ENCODE measurements around the gene HOXA7.

Gene HOXA7

DNA sequence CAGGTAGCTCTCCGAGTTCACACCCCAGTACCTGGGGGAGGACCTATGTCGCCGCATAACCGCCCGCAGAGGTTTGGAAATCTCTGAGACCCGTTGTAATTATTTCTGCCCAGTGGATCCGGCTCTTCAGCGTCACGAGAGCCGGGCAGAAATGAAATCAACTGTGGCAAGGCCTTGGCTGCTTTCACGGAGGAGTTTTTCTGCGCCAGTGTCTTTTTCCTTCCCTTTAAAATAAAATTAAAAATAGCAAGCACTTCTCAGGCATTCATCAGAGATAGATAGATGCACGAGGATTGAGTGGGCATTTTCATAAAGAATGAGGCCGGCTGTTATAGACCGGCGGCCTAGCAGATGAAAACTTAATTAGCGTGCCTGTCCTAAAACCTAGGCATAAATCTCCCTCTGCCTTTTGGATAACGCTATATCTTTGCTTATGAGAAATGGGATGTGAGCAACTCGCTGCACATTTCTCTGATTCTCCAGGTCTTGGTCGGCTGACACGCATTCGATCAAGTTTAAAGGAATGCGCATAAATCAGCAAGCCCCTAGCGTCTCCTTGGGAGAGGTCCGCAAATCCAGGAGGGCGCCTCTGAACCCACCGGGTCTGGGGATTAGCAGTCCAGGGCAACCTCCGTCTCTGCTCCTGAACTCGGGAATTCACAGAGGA is 37.0 kb upstream of the HOXA7 start:
- no peak for DNase-seq (ENCODE audit: low read depth)

DNA sequence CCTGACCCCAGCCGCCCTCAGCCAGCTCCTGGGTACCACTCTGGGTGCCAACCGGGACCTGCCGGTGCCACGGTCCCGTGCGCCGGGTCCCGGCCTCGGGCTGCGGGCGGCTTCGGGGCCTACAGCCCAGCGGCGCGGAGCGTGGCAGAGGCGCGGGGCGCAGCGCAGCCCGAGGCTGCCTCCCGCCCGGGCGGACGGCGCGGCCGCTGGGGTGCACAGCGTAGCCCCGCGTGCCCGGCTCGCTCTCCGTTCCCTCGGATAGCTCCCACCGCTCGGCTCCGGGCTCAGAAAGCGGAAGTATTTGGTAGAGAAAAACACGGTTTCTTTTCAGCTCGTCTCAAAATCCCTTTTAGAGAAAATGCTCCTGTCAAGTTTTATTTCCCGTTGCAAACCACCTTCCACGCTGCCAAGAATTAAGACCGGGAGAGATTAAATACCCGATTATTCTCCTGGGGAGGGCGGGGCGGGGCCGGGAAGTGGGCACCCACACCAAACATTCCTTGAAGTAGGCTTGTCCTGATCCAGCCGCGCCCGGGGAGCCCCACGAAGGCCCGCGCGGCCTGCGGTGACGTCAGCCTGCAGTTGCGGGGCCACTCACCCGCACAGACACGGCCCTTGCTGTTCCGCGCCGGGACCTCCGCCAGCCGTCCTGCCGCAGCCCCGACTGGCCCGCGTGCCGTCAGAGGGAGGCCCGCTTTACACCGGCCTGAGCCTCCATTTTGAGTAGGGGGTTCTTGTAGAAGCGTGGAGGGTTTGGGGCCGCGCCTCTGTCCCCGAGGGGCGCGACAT is 36.3 kb upstream of the HOXA7 start:
- DNase-seq (ENCODE audit: low read depth), result no peak

DNA sequence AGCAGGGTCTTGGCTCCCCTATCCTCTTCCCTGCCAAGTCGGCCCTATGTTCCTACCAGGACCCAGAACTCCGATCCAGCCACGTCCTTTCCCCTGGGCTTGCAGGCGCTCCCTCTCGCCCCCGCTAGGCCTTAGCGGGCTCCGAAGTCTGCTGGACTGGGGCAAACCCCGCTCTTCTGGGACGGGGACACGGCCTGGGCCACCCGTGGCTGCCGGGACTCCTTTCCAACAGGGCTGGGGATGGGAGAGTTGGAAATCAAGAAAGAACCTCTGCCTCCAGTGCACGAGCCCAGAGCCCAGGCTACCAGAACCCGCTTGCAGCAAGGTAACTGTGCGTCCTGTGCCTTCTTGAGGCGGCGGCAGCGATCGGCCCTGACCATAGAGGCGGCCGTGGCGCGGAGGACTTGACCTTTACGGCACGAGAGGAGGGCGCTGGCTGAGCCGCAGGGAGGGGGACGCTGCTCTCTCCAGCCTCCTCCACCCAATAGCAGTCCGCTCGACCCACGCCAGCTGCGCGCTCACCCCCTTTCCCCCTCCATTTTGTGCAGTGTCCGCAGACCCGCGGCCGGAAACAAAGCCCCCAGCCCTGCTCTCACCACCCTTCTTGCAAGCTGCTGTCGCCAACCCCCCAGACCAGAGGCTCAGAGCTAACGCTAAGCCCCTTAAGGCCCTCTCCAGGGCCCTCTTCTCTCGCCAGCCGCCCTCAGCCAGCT is 35.5 kb upstream of the HOXA7 start:
- no peak for DNase-seq (ENCODE audit: low read depth)

DNA sequence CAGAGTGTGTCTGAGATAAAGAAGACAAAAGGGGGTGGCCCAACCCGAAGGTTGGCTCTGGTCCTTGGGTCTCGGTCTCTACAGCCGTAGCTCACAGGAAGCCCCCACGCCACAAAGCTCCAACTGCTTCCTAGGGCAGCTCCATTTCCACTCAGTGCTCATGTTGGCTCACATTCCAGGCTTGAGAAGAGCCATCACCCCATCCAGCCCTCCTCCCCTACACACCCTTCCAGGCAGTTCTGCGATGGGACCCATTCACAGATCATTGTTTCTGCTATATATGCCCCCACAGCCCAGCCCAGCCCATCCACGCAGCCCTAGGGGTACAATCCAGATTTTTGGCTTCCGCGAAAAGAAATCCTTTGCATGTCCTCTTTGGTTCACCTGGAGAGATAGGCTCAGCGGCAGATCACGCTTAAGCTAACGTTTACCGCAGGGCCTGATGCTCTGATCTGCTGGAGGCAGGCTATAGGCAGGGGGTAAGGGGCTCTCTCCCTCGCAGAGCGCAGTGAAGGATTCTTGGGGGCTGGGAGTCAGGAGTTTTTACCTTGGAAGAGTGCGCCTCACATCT is 34.8 kb upstream of the HOXA7 start:
- DNase-seq (ENCODE audit: low read depth), result no peak

DNA sequence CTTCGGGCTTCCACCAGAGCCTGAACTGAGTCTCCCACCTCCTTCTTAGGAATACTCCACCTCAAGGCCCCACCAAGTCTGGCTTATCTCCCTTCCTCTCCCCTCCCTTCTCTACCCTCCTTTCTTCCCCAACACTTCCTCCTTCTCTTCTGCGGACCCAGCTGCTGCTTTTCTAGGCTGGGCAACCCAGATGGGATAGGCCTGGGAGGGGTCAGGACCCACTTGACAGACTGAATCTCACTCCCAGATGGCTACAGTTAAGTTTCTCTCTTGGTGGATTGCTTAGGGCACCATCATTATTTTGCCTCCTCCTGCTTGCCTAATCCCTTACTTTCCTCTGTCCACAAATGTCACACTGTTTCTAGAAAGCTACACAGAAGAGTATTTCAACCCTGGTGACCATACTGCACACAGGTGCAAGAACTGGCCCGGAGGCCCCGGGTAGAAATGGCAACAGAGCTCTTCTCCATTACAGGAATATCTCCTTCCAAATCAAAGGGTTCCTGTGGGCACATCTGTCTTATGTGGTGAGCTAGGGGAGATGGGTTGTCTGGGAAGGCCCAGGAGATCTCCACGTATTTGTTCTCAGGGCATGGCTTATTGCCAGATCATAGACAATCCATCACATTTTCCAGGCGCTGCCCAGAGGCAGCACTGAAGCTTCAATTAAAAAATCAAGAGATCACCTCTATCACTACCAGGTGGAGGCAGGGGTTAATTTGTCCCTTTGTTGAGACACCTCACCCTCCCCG is 33.7 kb upstream of the HOXA7 start:
- no peak for DNase-seq (ENCODE audit: low read depth)

DNA sequence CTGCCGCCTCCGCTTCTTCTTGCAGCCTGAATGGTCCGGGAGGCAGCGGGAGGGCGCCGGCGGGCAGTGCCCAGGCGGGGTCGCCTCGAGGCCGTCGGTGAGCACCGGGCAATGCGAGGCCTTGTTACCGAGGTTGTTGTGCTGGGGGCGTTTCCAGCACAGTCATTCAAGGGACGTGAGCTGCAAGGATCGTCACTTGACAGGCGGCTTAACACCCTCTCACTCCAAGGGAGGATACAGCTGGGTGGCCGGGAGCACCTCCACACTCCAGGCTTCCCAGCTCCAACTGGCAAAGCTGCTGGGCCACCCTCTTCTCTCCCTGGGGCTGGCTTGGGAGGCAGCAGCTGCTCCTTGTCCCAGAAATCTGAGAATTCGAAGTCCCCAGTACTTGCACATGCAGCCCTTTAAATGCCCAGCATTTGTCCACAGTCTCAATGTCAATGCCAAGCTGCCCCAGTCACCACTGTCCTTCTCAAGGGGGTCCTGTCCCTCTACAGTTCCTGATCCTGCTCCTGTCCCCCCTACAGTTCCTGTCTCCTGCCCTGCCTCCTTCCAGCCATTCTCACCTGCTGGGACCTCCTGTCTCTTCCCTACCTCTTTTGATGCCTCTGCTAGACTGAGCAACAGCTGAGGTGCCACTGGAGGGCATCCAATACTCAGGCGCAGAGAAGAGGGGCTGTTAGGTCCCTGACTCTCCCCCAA is 33.0 kb upstream of the HOXA7 start:
- DNase-seq (ENCODE audit: low read depth), result no peak

DNA sequence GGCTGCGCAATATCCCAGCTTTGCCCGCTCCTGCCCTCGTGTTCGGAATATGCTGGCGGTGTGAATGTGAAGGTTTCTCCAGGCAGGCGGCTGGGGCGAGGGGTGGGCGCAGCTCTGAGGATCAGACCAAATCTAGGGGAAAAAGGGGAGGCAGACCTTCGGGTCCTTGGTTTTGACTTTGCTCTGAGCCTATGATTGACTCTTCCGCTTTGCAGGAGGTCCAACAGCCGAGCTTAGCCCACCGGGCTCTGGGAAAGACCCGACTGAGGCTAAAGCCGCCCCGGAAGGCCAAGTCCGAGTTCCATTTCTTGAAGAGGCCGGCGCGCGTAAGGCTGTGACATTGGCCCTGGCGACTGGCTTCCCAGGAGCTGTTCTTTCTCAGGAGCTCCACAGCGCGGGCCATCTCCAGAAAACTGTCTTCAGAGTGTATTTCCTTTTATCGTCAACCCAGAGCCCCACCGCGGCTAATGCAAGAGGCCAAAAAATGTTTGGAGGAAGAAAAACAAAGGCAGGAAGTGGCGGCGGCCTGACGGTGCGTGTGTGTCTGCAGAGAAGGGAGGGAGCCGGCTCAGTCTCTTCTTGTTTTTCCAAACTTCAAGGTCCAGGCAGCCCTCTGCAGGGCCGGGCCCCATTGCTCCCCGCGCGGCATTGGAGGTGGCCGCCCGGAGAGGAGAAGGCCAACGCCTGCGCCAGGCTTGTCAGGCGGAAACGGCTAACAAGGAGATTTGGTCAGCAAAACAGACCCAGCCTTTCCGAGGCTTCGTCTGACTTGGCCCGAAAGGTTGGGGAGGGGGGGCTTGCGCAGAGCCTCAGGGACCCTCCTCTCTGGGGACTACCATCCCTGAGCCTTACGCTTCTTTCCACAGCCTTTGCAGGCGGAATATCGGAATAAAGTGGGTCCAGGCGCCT is 32.2 kb upstream of the HOXA7 start:
- DNase-seq (ENCODE audit: low read depth), result no peak

DNA sequence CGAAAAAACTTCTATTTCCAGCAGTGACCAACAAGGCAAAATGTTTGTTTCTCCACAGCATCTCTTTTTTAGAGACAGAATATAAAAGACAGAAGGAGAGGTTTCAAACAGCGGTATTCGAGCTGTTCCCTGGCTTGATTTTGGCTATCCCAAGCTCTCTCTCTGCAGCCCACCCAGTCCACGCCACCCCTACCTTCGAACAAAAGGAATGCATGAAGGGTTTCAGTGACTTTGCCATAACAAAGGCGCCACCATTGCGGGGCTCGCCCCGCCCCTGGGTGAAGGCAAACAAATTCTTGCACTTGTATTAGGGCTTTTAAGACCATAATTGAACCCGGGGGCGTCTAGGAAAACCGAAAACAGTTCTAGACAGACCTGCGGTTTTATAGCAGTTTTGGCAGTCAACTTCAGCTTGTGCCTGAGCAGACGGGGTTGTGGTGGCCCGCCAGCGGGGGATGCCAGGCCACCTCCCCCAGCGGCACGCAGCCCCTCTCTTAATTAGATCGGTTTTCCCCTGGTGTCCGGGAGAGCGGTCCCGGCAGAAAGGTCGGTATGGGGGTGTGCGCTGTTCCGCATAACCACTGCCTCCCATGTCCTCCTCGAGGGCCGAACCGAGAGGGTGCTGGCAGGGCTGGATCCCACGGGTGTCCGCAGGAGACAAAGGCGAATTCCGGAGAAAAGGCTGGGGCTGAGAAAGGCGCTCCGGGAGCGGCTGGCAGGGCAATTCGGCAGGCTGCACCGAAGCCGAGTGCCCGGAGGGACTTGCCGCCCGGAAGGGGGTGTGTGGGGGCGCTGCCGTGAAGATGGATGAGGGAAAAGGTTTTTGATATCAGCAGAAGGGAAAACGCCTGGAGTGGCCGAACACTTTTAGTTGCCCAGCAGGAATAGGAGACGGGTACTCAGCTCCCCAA is 31.3 kb upstream of the HOXA7 start:
- no peak for DNase-seq (ENCODE audit: low read depth)

DNA sequence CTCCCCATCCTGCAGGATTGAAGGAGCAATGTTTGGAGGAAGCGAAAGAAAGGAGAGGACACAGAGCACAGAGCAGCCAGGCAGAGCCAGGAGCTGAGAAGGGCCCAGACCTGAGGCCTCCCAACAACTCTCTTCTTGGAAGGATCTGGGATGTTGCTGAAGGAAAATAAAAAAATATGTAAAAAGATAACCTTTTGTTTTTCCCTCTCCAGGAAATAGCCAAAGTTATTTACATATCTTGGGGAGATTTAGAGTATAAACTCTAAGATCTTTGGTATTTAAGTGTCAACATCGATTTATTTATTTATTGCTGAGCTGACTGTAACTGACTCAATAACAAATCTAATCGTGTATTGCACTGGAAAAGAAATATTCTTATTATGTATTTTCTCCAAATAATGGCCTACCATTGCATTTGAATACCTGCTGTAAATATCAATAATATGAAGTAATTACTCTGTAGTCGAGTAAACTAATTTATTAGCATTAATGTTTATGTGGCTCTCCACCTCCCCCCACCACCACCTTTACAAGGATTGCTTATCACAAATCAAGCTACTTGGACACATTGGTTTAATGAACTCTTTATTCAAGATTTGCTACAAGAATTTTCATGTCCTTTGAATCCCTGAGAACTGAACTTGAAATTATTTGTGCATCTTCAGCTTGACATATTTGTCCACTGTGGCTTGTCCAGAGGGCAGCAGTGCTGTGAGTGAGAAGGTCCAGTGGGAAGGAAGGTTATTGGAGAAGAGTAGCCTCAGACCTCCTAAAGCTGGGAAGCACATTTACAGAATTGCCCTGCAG is 30.4 kb upstream of the HOXA7 start:
- DNase-seq (ENCODE audit: low read depth), result no peak

DNA sequence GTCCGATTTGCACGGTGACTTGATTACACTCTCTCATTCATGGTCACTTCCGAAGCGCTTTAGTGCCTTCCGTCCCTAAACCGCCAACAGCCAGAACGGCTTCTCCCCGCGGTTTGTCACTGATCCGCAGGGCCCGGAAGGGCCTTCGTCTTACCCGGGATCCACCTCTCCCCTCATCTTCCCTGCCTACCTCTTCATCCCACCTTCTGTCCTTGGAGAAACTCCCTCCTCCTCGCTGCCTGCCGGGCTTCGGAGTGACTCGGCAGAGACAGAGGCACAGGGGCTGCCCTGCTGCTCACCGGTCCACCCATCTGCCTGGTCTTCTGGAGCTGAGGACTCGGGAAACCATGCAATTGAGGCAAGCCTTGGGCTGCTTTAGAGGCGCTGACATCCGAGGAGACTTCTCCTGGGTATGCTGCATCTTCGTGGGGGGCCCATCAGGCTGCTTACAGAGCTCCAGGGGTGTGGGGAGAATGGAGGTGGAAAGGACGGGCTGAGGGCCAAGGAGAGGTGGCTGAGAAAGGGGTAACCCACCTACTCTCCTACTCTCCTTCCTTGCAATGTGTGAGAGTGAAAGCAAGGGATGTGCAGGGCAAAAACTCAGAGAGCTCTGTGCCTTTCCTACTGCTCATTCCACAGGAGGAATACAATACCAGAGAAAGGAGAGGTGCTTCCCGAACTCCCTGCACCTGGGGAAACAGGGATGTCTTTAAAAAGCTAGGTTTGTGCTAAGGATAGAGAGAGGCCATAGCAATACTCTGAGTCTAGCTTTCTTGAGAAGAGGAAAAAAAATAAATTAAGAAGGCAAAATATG is 29.6 kb upstream of the HOXA7 start:
- DNase-seq (ENCODE audit: low read depth), result no peak

DNA sequence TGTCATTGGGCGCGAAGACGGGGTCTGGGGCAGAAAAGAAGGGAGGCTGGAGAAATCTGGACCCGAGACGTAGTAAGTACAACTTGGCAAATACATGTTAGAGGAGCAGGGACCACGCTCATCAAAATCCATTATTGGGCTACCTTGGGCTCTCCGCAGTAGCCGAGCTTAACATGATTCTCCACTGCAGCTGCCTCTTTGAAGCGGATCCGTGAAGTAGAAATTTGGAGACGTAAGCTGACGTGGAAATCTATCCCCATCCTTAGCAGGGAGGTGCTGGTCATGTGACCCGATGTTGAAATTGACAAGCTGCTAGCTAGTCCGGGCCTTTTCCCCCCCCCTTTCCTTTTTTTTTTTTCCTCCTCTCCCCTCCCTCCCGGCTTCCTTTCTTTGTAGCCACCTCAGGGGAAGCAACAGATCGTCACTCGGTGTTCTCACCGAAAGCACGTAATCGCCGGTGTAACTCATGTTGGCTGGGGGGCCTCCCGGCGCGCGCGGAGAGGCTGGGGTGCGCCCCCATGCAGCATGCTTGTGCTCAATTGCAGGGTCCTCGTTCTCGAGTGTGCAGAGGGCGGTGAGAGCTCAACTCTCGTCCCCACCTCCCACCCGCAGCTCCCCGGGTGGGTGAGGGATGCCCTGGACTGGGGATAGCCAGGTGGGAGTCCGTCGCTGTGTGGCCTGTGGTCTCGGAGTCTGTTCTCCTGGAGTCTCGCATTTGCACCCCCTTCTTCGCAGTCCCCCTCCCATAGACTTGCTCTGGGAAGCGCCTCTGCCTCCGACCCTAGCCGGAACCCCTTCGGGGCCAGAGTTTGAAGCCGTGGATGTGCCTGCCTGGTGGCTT is 28.8 kb upstream of the HOXA7 start, which contains the start of gene HOXA11:
Gene HOXA11, minus strand, starts transcription at position 220 of the 841 bp plus-strand sequence. Its CDS starts 88 bp downstream, at position 132.
- no peak for DNase-seq (ENCODE audit: low read depth)

DNA sequence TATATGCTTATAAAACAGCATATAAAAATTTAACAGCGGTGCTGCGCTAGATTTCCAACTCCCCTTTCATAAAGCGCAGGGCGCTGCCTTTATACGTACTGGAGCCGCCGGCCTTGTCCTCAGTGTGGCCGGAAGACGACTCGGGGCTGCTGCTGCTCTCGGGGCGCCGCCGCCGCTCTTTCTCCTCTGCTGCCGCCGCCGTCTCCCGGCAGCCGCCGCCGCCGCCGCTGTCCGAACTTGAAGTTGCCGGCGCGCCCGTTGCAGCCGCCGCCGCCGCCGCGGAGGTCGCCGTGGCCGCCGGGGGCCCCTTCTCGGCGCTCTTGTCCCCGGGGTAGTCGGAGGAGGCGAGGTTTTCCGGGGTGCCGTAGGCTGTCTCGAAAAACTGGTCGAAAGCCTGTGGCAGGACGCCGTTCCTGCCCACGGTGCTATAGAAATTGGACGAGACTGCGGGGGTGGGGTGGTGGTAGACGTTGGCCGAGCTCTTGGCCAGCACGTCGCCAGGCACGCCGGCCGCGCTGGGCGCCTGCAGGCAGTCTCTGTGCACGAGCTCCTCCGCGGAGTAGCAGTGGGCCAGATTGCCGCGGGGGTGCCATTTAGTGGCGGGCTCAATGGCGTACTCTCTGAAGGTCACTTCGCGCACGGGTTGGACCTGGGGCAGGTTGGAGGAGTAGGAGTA is 28.0 kb upstream of the HOXA7 start:
- no peak for DNase-seq (ENCODE audit: low read depth)

DNA sequence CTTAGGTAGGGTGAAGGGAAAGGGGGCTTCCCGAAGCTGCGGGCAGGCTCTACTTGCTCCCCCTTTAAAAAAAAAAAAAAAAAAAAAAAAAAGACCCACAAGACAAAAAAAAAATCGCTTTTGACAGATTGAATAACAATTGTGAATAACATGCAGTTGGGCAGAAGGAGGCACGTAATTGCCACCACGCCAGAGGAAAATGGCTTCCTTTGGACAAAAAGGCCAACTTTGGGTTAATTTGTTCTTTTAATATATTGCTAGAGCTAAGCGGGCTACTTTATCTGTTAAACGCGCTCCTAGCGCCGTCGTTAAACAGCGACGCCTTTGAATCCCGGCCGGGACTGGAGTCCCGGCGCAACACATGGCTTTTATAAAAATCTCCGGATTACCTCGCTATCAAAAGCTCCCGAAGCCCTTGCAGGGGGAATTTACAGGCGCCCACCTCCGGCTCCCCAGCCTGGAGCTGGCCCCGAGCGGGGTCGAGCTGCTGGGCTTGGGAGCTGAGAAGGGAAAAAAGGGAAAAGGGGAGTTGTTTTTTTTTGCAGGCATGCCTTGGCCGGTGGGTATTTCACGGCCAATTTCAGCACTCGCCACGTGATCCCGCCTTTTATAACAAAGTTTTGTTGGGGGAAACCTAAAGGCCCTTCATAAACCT is 27.3 kb upstream of the HOXA7 start:
- DNase-seq (ENCODE audit: low read depth), result no peak

DNA sequence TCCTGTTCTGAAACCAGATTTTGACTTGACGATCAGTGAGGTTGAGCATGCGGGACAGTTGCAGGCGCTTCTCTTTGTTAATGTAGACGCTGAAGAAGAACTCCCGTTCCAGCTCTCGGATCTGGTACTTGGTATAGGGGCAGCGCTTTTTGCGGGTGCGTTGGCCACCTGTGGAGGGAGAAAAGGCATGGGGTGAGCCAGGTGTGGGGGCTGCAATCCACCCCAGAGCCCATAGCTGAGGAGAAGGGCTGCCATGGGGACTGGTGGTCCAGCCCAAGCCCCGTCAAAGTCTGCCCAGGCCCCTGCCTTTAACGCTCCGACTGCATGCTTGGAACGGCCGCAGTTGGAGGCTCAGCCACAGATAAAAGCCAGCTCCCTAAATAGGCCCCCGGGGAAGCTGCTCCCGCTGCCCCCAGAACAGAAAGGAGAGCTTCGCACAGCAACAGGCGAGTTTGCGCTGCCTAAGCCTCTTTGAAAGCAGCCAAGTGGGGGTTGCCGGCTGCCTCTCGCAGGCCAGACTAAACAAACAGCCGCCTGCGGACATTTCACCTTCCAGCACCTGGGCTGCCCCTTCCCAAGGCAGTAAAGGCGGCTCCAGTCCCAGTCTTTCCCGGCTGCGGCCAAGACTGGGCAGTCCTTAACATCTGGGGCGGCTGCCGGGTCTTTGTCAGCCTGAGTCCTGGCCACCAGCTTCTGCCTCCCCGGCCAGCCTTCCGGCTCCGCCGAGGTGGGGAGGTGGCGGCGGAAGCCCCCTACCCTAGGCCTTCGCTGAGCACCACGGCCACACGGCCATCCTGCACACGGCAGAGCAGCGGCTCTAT is 26.6 kb upstream of the HOXA7 start:
- DNase-seq (ENCODE audit: low read depth), result no peak
